GM12872 (cell line): ENCODE data around the gene SMARCE1.
A peak's percentile ranks its signal among the peaks of the same experiment; 100 is the strongest.

Experiments used
- TF ChIP-seq, protein P1 (sequence below): IDR thresholded peaks from 3 replicates; pipeline ENCODE4 v1.5.1; 2011; ENCODE audit warnings: low read depth, mild to moderate bottlenecking, low read length, moderate library complexity; ENCODE audit not compliant: insufficient read depth

The SMARCE1 gene

DNA sequence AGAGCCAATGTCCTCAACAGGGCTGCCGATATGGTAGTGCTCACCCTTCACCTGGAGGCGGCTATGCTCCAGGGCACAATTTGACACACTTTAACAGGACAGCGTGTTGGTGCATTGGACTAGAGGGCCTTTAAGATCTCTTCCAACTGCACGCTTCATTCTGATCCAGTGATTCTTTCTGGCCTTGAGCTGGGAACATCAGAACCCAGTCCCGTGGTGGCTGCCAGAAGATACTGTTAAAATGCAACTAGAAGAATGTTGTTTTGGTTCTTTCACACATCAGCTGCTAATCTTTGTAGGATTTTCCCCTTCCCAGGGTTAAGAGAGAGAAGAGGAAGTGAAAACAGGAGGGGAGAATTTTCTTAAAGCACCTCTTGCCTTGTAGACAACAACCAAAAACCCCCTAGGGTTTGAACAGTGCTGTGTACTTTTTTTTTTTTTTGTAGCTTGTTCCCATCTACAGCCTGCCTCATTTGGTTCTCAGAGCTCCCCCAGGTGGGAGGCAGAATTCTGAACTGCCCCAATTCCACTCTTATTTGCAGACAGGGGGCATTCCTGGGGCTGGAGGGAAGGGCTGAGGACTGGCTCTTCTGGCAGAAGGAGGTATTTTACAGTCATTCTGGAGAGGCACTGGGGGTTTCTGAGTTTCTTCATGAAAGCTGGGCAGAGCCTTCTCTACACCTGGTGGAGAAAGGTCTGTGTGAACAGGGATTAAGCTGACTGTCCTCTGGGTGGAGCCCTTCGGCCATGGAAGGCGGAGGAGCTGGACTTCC is 32.4 kb downstream of the SMARCE1 start:
- TF ChIP-seq, protein P1, sequence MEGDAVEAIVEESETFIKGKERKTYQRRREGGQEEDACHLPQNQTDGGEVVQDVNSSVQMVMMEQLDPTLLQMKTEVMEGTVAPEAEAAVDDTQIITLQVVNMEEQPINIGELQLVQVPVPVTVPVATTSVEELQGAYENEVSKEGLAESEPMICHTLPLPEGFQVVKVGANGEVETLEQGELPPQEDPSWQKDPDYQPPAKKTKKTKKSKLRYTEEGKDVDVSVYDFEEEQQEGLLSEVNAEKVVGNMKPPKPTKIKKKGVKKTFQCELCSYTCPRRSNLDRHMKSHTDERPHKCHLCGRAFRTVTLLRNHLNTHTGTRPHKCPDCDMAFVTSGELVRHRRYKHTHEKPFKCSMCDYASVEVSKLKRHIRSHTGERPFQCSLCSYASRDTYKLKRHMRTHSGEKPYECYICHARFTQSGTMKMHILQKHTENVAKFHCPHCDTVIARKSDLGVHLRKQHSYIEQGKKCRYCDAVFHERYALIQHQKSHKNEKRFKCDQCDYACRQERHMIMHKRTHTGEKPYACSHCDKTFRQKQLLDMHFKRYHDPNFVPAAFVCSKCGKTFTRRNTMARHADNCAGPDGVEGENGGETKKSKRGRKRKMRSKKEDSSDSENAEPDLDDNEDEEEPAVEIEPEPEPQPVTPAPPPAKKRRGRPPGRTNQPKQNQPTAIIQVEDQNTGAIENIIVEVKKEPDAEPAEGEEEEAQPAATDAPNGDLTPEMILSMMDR: peak; percentile 68

DNA sequence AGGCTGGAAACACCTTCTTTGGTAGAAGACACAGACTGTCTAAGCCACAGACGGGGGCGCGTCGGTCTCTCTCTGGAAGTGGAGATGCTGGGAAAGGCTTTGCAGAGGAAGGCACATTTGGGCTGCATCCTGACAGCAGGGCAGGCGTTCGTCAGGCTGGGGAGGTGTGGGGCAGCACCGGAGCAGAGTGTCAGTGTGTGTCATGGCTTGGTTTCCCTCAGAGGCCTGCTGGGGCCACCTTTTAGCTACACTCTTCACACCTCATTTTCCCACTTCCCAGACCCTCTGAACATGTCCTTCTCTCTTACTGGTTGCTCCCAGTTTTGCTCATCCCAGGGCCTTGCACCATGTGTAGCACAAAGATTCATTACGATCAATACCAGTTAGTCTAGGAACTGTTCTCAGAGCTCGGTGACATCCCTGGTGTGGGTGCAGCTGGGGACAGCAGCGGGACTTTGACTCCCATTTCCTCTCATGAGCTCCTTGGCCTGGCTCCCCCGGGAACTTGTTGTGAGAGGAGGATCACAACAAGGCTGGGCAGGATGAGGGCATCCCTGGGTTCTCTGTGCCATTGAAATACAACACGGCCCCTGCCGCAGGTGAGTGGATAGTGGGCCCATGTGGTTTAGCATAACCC is 33.1 kb downstream of the SMARCE1 start:
- TF ChIP-seq, protein P1: no peak

DNA sequence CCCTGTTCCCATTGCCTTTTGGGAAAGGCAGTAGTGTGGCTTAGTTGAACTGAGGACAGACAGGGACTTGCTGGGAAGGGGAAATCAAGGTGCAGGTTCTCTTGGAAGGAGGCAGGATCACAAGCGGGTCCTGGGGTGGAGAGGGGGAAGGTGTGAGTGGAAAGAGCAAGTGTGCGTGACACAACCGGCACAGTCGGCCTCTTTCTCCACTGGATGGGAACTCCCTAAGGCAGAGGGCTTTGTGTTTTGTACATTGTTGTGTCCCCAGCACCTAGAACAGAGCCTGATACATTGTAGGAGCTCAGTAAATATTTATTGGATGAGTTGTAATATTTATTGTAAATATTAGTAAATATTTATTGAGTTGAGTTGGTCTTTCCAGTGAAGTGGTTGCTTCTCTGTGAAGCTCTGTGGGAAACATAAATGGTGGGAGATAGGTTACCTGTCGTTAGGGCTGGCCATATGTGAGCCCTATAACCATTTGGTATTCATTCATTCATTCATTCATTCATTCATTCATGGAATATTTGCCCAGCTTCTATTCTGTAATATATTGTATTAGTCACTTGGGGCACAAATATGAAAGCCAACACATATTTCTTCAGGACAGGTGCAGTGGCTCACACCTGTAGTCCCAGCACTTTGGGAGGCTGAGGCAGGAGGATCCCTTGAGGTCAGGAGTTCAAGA is 34.0 kb downstream of the SMARCE1 start:
- TF ChIP-seq, protein P1: no peak

DNA sequence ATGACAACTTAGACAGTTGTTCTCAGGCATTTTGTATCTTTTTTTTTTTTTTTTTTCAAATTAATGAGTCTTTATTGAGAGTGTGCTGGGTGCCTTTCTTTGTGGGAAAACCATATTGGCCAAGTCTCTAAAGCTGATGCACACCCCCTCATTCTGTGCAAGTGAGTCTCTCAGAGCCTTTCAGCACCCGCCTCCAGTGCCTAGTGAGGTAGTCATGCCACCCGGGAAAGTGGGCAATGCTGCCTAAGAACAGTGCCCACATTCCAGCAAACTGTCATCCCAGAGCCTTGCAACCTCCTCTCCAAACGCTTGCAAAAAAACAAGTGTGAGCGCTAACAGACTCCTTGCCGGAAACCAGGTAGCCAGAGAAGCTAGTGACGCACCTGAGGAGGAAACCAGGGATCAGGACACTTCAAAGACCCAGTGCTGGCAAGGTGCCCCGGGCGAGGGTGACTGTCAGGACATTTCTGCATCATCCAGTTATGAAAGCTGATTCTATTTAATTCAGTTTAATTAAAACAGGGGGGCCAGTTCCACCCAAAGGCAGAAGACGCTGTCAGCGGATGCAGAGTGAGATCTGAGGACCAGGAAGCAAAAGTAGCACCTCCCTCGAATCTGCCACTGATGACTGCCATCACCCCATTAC is 34.9 kb downstream of the SMARCE1 start:
- TF ChIP-seq, protein P1: no peak

DNA sequence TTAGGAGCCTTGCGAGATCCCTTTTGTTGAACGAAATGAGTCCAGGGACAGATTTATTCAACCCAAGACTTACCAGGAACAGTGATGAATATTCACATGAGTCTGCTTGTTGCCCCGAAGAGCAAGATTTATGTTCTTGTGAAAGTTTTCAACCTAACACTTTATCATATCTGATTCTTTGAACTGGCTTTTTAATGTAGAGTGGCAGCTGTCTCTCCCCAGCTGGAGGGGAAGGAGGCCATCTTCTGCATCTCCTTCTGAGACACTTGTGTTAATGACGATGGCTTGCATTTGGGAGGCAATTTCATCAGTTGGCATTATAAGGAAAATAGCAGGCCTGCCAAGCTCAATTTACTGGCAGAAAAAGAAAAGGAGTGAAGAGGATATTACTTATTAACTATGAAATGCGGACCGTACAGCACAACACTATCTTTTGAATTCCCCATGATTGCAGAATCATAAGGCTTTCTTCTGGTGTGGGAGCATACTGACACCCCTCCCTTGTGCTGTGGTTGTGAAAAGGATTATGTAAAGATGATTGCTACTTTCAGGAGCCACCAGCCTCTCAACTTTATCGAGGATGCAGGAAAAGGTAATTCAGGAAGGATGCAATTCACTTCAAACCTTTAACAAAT is 35.7 kb downstream of the SMARCE1 start:
- TF ChIP-seq, protein P1: no peak

DNA sequence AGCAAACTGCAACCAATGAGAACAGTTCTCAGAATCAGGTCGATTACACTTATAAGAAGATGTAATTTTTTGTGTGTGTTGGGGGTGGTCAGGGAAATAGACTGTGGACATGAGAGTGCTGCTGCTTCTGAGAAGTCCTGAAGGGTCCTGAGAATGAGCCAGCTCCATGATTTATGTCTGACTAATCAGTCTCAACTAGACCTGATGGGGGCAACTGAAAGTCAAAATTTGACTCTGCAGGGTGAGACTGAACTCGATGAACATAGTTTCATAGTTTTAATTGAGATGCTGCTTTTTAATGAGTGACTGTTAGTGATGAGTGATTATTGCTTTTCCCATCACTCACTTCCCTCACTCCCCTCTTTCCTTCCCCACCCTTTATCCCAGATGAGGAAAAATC is 37.3 kb downstream of the SMARCE1 start:
- TF ChIP-seq, protein P1: no peak
